GM19467 (cell line): Measurements from ENCODE around the gene PNPLA8.
"Not testable (repeated sequence)": the region's sequence is repeated elsewhere in the genome, so short reads cannot be mapped to it uniquely, and the experiment has no call there.

Experiments
- ATAC-seq: cut with Tn5 transposase; IDR thresholded peaks from one replicate; pipeline ENCODE4 v1.9.1; 2021; ENCODE audit warnings: mild to moderate bottlenecking, moderate library complexity; ENCODE audit not compliant: unreplicated experiment

The PNPLA8 gene

GRCh38 chr7:108535257-108535656 lies 9.3 kb upstream of the PNPLA8 start:
- ATAC-seq = no peak

GRCh38 chr7:108533712-108534111 lies 7.8 kb upstream of the PNPLA8 start:
- no peak for ATAC-seq

- no peak for ATAC-seq
Measured at GRCh38 chr7:108529341-108529740, 3.4 kb upstream of the PNPLA8 start.

DNA sequence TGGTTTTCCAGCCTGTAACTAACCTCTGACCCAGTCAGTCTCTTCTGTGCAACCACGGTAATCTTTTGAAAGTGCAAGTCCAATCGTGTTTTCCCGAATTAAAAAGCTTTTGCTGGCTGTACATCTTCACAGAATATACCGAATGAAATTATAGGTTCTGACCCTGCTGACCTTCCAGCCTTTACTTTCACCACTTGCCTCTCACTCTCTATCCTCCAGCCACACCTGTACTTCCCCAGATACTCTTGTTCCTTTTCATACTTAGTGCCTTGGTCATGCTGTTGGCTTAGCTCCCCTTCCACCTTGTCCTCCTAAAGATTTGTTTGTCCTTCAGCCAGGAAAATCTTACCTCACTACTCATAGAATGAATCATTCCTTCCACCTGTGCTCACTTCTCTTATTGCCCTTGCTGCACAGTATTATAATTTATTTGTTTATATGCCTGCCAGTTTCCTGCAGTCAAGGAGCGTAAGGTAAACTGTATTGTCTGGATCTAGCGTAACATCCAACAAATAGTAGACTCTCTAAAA lies 2.3 kb upstream of the PNPLA8 start:
- ATAC-seq = no peak

- ATAC-seq = no peak
Measured at GRCh38 chr7:108526768-108527017, 758 bp upstream of the PNPLA8 start.

DNA sequence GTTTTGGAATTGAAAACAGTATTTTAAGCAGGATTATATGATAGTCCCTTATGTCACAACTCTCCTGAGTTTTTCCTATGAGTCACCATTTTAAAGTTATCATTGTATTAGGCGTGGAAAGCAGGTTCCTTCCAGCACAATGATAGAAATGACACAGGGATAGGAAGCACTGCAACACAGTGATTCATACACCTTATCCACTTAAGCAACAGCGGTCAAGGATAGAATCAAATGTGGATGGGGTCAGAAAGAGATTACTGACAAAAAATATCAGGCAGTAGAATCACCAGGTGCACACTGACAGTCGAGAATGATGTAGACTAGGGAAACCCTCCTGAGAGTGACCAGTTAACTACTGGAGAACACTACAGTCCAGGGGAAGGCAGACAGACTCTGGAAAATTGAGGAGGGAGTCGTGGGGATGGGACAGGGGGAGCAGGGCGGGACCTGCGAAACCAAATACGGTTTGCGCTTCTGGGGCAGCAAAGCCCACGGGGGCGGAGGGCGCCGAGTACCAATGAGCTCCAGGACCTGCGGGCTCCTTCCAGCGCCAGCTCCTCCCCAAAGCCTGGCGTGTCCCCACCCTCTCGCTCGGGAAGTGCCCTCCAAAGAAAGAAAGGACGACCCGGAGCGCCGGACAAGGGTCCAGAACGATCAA lies 479 bp downstream of the PNPLA8 start:
- ATAC-seq = peak; percentile 43

- no peak for ATAC-seq
Measured at GRCh38 chr7:108522780-108523179, 3.2 kb downstream of the PNPLA8 start.

DNA sequence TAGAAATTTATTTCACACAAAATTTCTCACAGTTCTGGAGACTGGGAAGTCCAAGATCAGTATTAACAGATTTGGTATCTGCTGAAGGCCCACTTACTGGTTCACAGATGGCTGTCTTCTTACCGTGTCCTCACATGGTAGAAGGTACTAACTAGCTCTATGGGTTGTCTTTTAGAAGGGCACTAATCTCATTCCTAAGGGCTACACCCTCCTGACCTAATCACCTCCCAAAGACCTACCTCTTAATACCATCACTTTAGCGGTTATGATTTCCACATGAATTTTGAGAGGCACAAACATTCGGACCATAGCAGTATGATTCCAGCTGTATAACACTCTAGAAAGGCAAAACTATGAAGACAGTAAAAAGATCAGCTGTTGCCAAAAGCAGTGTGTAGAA lies 8.0 kb downstream of the PNPLA8 start:
- ATAC-seq = no peak

GRCh38 chr7:108515630-108516029 lies 10.3 kb downstream of the PNPLA8 start:
- no peak for ATAC-seq

DNA sequence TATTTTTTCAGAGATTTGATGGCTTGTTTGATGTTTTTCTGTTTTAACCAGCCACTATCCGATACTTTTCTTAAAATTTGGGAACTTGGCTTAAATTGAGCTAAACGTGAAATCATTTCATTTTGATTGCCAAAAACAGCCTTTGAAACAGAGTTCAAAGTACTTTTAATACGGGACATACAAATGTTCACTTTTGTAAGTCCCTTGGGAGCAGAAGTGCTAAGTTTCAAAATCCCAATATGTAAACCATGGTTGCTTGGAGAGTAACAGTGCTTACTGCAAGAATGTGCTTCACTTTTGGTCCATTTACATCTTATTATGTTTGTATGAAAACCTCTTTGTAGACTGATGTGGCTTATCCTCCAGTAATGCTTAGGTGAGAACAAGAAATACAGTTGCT lies 10.9 kb downstream of the PNPLA8 start:
- ATAC-seq = no peak

- no peak for ATAC-seq
Measured at GRCh38 chr7:108511939-108512338, 14.0 kb downstream of the PNPLA8 start.

GRCh38 chr7:108504576-108504975 lies 21.4 kb downstream of the PNPLA8 start:
- not testable (repeated sequence) for ATAC-seq

DNA sequence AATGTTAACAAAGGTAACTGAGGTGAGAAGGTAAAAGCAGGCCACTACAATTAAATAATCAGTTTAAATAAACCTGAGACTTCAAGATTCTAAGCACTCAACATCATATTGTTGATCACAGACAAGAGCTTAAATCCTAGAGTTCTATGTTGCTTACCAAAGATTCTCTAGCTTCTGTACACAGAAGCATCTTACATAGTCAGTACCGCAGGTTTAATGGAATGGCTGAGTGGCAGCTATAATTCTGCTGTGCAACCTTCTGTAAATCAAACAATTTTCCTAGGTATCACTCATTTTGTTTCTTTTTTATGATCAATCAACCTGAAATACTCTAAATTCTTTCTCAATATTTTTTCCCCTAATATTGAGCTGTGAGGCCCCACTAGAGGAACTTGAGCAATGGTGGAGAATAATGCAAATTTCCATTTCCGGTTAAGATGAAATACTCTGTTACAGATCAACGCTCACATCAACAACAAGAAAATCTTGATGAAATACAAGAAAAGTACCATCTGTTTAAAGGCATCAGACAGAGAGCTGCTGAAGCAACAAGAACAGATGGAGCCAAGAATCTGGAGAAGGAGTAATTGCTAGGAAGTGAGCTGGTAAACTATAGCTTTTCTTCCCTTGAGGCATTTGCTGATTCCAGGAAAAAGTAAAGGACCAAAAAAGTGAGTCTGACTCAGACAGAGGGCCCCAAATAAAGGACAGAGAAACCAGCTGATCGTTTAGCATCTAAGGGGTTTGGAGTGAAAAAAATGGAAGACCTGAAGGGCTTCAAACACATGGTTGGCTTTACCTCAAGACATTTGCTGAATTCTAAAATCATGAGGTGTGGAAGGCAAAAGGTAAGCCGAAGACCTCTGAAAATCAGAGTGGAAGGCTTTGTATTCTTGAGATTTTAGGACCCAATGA lies 22.6 kb downstream of the PNPLA8 start:
- peak; percentile 97 for ATAC-seq

DNA sequence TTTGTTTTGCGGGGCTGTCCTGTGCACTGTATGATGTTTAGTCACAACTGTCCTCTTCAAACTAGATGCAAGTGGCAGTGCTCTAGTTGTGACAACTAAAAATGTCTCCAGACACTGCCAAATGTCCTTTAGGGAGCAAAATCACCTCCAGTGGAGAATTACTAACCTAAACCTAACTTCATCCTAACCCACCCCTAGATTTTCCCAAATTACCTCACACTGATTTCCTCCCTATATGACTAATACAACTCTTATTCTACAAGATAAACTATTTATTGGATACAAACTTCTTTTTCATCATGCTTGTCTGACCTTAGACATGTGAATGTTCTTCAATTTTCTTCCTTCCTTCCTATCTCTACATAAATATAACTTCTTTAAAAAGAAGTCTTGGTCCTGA lies 26.4 kb downstream of the PNPLA8 start:
- no peak for ATAC-seq

DNA sequence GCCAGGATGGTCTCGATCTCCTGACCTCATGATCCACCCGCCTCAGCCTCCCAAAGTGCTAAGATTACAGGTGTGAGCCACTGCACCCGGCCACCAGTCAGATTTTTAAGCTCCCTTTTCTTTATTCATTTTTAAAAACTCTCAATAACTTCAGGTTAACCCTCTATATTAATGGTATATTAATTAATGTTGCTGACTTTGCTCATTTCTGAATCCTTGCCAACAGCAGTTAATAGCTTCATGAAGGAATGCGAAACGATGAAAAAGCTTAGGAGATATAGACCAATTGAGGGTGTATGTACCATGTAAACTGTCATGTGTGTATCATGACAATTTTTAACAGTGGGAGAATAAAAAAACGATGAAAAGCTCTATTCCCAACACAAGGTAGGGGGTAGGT lies 27.5 kb downstream of the PNPLA8 start:
- ATAC-seq = no peak

- ATAC-seq = no peak
Measured at GRCh38 chr7:108497082-108497725, 28.7 kb downstream of the PNPLA8 start.

DNA sequence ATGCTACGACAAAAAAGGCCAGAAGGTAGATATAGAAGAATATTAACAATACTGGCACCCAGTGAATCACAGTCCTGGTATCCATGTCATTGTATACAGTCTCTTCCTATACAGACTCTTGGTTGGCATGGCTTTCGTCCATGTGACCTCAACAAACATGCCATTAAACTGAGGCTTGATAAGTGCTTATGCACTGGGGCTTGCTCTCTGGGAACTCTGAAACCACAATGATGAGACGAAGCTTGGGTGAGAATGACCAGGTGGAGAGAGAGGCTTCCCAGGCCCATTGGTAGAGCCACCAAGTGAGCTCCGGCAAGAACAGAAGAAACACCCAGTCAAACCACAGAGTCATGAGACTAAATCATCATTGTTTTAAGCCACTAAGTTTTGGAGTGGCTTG lies 33.2 kb downstream of the PNPLA8 start:
- ATAC-seq = no peak

- ATAC-seq = no peak
Measured at GRCh38 chr7:108488768-108489538, 37.0 kb downstream of the PNPLA8 start.

- no peak for ATAC-seq
Measured at GRCh38 chr7:108487646-108488045, 38.3 kb downstream of the PNPLA8 start.

- ATAC-seq = no peak
Measured at GRCh38 chr7:108486291-108486966, 39.5 kb downstream of the PNPLA8 start.

- ATAC-seq = no peak
Measured at GRCh38 chr7:108484137-108484536, 41.8 kb downstream of the PNPLA8 start.
